HG03280 (cell line): Measurements from ENCODE around the gene UTP15.

Experiments
- ATAC-seq: cut with Tn5 transposase; IDR thresholded peaks from one replicate; pipeline ENCODE4 v1.9.1; 2021; ENCODE audit warnings: mild to moderate bottlenecking, moderate library complexity; ENCODE audit not compliant: unreplicated experiment

UTP15 gene, protein sequence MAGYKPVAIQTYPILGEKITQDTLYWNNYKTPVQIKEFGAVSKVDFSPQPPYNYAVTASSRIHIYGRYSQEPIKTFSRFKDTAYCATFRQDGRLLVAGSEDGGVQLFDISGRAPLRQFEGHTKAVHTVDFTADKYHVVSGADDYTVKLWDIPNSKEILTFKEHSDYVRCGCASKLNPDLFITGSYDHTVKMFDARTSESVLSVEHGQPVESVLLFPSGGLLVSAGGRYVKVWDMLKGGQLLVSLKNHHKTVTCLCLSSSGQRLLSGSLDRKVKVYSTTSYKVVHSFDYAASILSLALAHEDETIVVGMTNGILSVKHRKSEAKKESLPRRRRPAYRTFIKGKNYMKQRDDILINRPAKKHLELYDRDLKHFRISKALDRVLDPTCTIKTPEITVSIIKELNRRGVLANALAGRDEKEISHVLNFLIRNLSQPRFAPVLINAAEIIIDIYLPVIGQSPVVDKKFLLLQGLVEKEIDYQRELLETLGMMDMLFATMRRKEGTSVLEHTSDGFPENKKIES

DNA sequence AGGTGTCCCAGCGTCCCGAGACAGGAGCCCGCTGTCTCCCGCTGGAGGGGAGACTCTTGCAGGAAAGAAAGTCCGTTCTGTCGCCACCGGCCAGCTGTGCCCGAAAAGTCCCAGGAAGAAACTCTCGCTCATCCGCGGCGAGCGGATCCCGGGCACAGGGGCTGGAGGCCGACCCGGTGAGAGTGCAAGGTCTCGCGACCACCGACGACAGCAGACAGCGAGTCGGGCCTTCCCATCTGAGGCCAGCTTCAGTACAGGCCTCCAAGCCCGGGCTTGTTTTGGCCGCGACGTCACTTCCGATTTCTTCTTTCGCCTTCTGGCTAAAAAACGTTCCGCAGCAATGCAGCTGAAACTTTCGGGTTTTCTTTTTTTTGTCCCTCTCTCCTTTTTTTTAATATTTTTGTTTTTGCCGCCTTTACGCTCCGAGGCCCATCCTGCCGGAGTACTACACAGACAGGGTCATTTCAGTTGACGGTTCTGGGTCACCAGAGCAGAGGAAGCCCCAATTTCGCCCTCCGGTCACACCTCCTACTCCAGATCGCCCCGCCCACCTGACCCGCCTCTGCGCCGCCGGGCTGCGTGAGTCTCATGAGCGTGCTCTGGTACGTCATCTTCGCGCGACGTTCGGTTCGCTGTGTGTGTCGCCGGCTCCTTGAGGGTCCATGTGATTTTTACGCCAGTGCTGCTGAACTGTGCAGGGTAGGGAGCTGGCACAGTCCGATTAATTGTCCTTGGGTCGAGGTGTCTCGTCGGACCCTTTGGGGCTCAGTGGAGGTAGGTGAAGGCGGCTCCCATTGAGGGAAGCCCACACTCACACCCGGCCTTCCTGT is at the start of gene UTP15, which contains the start of gene ANKRA2:
TSS of gene UTP15 (plus strand) at position 605 of the 830 bp plus-strand sequence. CDS start 1,602 bp downstream, outside the sequence.
TSS of gene ANKRA2 (minus strand) at position 501 of the 830 bp plus-strand sequence. CDS start 2,758 bp downstream, outside the sequence.
- ATAC-seq, result peak; percentile 95

DNA sequence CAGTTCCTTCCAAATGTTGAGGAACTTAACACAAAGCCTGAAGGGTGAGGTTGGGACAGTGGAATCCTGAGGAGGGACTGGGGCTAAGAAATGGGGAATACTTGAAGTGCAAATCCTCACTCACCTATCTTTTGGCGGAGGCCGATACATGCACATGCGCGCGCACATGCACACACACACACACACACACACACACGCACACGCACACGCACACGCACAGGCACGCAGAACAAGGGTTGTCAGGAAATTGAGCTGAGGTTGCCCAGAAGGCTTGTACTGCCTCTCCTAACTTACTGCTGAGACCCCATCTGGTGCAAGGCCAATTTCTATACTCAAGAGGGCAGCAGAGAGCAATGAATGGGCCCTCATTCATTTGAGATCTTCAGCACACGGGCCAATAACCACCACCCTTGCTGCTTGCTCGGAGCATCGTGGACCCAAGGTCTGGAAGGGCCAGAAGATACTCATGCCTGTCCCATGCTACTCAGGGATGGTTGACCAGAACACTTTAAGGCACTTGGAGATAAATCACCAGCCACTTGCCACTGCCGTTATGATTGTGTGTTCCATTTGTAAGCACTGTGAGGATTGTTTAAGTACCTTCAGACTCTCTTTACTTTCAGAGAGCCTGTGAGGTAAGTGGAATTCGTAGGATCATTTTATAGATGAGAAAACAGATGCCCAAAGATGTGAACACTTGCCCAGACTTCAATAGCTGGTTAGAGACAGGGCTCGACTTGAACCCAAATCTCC is 45.8 kb upstream of the UTP15 start:
- peak; percentile 97 for ATAC-seq

DNA sequence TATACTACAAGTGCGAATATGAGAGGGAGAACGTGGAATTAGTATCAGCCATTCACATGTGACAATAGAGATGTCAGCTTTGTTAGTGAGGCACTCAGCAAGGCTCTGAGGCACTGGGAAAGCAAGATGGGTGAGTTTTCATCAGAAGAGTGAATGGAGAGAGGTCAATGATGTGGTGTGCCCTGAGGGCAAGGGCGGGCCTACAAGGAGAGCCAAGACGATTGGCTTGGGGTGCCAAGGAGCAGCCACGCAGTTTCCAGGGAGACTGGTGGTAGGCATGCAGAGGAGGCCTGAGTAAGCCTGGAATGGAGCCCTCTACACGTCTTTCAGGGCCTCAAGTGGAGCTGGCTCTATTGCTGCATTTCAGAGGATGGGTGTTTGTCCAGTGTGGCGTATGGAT is 42.6 kb upstream of the UTP15 start:
- no peak for ATAC-seq

DNA sequence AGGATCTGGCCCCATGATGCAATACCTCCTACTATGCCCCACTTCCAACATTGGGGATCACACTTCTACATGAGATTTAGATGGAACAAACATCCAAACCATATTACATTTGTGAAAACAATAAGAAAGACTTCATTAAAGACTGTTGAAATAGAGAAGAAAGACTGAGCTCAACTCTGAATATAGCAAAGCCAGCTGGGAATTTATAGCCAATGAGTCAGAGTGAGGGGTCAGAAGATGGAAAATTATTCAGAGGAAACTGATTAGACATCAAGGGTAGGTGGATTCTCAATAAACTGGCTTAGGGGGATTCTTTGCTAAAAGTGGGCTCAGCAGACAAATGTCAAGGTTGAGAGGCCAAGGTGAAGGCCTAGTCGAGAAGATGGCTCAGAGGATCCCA is 41.7 kb upstream of the UTP15 start:
- ATAC-seq, result no peak

DNA sequence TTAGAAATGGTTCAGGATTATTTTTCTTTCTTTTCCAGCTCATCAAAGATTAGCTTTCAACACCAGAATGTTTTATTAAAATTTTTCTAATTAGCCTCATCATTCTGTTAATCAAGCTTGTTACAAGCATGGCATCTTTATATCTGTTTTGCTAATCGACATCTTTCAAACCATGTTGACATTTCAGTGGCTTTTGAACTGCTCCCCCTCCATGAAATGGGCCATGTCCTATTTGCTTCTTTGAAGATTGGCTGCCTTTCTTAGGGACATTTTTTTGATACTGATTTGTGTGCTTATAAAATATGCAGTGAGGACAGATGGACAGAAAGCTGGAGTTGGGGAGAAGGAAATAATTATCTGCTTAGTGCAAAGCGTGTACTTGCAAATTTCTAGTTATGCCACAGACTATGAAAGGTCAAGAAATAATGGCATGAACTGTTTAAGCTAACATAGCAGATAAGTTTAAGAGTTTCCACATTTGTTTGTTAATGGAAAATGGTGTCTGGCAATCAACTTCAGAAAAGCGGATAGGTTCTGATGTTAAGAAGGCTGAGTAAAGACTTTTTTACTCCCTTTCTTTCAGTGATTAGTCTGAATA is 39.8 kb upstream of the UTP15 start:
- no peak for ATAC-seq

DNA sequence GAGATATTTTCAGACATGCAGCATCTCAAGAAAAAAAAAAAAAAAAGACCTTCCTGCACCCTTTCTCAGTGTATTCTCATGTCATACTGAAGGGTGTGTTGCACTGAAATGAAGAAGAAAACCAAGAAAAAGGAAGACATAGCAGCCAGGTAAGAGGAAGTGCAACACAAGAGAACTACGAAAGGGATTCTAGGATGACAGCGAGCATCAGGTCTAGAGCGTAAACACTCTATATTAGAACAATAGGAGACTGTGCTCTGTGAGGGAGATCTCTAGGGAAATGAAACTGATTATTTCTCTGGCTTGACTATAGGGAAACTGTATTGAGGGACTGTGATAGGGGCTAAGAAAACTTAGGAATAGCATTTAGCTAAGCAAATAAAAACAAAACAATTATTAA is 37.3 kb upstream of the UTP15 start:
- no peak for ATAC-seq

DNA sequence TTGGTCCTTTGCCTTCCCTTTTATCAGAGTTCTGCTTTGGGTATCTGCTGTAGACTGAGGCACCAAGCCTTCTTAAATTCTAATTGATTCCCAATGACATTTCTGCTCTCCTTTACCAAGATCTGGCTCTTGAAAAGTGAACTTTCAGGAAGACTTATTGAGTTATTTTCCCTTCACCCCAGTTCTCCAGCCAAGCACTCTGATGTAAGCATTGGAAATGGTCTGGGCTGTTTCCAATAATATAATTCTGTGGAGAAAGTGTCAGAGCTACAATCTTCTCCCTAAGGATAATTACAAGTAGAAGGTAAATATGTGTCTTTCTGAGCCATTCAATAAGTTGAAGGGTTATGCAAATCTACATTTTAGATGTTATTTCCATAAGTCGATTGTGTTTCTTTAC is 36.5 kb upstream of the UTP15 start:
- no peak for ATAC-seq

DNA sequence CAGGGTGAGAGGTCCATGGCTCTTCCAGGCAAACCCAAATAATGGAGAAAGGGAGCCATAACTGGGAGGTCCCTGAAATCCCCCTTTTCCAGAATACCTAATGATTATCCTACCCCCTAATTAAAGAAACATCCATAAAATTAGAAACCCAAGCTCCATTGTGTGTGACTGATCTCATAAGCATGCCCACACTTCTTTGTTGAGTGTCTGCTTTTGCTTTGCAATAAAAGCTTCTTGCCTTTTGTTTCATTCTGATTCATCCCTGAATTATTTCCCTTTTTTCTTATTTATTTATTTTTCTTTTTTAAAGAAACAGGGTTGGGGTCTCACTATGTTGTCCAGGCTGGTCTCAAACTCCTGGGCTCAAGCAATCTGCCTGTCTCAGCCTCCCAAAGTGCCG is 34.2 kb upstream of the UTP15 start:
- ATAC-seq, result no peak

DNA sequence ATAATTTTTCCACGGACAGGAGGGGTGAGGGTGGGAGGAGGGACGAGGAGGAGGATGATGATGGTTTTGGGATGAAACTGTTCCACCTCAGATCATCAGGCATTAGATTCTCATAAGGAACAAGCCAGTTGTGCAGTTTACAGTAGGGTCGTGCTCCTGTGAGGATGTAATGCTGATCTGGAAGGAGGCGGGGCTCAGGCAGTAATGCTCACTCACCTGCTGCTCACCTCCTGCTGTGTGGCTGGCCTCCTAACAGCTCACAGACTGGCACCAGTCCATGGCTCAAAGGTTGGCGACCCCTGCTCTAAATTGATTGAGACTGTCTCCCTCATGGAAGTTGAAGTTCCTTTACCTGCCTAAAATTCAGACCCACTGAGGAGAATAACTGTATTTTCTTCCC is 33.3 kb upstream of the UTP15 start:
- no peak for ATAC-seq

DNA sequence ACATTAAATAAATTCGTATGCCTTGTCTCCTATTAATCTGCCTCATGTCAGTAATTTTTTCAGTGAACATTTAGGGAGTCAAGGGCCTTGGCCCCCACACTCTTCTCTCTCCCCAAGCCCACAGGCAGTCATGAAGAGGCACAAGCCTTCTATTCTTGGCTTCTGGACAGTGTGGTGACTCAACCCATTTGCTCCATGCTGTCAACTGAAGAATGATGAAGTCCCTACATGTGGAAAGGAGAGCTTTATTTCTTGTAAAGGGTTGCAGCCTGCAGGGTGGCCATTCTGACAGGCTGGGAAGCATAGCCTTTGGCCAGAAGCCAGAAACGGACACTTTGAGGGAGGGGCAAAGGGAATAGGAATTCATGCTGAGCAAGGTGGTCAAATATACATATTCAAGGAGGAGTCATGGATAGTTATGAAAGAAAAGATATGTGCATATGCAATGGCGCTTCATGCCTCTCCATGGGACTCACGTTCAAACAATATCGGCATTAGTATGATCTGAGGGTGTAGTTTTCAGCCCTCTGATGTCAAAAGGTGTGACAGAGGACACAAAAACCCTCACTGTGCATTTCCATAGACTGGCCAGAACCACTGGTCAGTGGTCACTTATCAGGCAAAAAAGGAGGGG is 31.4 kb upstream of the UTP15 start:
- no peak for ATAC-seq

DNA sequence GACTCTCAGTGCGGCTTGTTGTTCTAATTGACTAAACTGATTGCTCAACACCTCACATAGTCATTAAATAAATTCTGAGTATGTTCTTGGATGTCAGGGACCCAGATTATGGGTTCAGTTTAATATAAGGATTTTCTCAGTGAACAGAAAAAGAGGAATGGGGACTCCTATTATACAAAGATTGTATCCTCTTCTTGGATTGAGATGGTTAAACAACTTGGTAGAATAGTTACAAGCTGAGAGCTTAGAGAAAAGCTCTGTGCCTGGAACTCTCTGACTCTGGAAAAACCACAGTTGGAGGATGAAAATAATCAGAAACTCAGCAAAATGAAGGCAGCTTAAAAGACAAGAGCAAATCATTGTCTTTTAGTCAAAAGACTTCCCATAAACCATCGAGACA is 30.6 kb upstream of the UTP15 start:
- ATAC-seq, result no peak

DNA sequence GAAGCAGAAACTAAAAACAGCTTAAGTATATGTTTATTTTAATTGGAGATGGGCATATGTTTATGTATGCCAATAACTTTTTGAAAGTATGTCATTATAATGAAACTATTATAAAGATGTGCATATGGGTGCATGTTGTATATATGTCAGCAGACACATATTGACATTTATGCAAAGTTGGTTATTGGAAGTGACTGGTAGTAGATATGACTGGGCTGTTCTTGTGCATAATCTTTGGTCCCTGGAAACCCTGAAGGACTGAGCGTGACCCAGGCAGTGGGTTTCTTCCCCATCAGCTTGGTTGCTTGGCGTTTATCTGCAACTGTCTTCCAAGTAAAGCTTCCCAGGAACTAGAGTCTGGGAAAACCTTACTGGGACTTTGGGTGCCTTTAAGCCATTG is 25.8 kb upstream of the UTP15 start:
- no peak for ATAC-seq

DNA sequence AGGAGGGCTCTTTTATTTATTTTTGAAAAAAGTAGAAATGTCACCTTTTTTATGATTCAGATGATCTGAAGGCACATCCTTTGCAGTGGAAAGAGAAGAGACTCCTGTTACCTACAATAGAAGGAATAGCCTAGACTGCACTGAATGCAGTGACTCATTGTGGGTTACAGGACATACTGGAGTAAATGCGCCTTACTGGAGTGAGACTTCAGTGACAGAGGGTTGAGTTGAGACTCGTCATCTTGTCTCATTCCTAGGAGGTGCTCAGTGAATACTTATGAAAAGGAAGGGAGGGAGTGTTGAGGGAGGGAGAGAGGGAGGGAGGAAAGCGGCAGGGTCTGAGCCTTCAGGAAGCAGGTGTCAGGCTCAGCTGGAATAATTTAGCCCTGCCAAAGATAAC is 25.4 kb upstream of the UTP15 start:
- ATAC-seq, result no peak

DNA sequence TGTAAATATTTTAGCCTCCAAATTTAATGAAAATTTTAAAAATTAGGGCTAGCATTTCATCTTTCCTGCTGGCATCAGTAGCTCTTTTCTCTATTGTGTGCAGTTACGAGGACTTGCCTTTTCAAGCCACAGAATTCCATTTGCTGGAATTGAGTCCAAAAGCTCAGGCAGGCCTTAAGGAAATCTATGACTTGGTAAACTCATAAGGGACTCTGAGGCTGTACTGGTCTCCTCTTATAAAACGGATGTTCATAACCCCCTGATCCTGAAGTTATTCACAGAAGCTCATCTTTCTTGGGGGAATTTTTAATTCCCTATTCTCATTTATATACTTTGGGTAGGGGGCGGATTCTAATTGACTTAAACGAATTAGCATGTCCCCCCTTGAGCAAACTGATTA is 23.5 kb upstream of the UTP15 start:
- ATAC-seq, result no peak

DNA sequence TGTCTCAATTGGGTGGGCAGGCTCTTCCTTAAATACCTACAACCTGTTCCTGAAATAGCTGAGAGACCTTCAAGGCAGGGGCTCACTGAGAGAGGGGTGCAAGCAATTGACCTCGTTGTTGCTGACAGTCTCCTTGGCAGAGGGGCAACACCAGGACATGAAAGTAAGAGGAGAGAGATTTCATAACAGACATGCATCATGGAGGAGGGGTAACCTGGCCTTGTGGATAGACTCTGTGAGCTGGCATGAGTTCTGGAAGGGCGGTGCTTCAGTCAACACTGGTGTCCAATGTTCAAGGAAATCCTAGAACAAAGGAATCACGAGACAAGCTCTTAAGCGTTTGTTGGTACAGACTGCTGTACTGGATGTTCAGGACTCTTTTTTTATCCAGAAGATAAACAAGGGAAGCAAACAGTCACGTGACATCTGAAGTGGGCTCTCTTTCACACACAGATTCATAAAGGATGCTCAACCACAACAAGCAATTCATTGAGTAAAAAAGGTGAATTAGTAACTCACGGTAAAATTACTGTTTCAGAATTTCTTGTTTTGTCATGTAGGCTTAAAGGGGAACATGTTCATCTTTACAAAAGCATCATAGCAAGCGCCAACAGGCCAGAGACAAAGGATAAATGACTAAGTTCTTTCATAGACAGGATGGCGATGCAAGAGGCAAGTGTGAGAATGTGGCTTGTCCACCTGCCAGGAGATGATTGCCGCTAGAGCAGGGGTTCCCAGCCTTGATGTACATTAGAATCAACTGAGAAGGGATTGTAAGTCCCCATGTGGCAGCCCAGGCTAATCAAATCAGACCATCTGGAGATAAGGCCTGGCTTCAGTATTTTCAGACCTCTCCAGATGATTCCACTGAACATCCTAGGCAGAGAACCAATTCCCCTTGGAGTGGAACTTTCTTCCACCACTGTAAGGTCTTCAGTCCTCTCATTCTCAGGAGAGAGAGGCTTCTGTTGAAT is 20.8 kb upstream of the UTP15 start:
- no peak for ATAC-seq

DNA sequence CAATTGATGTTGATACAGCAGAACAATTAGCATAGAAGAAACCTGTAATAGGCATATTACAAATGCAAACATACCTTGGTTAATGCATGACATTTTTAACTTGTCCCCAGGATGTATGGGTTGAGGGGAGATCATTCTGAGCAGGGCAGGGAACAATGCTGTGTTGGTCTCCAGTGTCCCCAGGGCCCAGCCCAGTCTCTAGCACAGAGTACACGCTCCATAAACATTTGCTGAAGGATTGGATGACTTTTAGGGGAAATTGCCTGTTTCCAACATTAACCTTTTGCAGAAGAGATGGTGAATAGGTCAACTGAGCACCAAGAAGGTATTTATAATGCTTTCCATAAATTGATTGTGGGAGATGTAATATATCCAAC is 20.2 kb upstream of the UTP15 start:
- ATAC-seq, result no peak

DNA sequence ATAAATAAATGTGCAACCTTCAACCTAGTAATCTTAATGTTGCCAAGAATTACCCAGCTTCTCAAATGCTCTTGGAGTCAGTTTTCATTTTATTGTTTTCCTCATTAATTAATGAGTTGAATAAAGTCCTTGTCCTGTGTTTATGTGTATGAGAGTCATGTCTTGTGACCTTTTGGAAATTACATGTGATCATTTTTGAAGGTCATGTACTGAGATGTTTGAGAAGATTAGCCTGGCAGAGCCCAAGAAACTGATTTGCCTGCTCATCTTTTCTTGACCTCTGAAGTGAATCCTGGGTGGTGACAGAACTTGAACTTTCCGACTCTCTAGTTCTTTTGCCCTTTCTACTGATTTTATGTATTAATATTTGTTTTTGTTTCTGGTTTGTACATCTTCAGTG is 15.5 kb upstream of the UTP15 start:
- no peak for ATAC-seq

DNA sequence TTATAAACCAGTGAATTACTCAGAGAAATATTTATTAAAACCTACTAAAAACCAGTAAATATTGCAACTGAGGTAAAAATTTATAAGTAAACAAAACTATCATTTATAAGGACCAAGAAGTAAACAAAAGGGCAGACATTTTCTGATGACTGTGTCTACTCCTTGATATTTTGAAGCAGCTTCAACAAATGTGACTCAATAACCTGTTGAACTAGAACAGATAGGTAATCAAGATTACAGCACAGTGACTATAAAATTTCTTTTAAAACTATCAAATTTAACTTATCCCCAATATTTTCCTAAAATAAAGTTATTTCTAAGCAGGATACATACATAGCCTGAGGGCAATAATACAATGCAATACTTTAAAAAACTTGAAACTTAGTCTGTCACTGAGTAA is 12.9 kb upstream of the UTP15 start:
- no peak for ATAC-seq

DNA sequence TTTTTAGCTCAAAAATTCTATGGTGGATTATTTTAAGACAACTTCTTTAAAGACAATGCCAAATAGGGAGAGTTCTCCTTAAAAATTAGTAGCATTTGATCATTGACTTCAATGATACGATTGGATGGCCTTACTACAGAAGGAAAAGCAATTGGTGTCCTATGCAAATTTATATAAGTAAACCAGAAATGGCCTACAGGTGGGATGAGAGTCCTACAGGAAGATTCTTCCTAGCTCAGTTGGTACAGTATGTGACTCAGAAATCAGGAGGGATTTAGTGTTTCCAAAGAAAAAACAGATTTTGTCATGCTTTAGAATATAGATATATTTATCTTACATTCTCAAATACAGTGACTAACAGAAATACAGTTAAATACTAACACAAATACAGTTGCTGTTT is 6.6 kb upstream of the UTP15 start:
- no peak for ATAC-seq
